BLaER1 treated with 17β-estradiol and CSF1 and Interleukin-3, amounts not matched to agents 10 nM and 100 nM (cell line): ENCODE results near the gene PTH2R.
A peak's percentile ranks its signal among the peaks of the same experiment; 100 is the strongest.
"Not testable (repeated sequence)": the region's sequence is repeated elsewhere in the genome, so short reads cannot be mapped to it uniquely, and the experiment has no call there.

Source experiments
- H3K27ac ChIP-seq, 11 experiments: shearing (Covaris generic); formaldehyde crosslinking; 2 replicates each; pipeline ENCODE4 v1.8.1; 2022
- H3K27me3 ChIP-seq, 11 experiments: shearing (Covaris generic); formaldehyde crosslinking; 2 replicates each; pipeline ENCODE4 v1.8.1; 2022
- H3K36me3 ChIP-seq, 11 experiments: shearing (Covaris generic); formaldehyde crosslinking; 2 replicates each; pipeline ENCODE4 v1.8.1; 2022
- H3K4me1 ChIP-seq, 10 experiments: shearing (Covaris generic); formaldehyde crosslinking; 2 replicates each; pipeline ENCODE4 v1.8.1; 2022
- H3K4me2 ChIP-seq, 11 experiments: shearing (Covaris generic); formaldehyde crosslinking; 2 replicates each; pipeline ENCODE4 v1.8.1; 2022
- H3K4me3 ChIP-seq, 10 experiments: shearing (Covaris generic); formaldehyde crosslinking; 2 replicates each; pipeline ENCODE4 v1.8.1; 2022
- H3K9ac ChIP-seq, 11 experiments: shearing (Covaris generic); formaldehyde crosslinking; 2 replicates each; pipeline ENCODE4 v1.8.1; 2022
- H3K9me3 ChIP-seq, 11 experiments: shearing (Covaris generic); formaldehyde crosslinking; replicated peaks in 1 of 11; 2 replicates each; pipeline ENCODE4 v1.8.1; 2022
- H4K20me1 ChIP-seq, 11 experiments: shearing (Covaris generic); formaldehyde crosslinking; 2 replicates each; pipeline ENCODE4 v1.8.1; 2022
- Cebpa-rat ChIP-seq, 11 experiments: shearing (Covaris generic); IDR thresholded peaks; 2 replicates each; pipeline ENCODE4 v1.8.1; 2022

The PTH2R gene

DNA sequence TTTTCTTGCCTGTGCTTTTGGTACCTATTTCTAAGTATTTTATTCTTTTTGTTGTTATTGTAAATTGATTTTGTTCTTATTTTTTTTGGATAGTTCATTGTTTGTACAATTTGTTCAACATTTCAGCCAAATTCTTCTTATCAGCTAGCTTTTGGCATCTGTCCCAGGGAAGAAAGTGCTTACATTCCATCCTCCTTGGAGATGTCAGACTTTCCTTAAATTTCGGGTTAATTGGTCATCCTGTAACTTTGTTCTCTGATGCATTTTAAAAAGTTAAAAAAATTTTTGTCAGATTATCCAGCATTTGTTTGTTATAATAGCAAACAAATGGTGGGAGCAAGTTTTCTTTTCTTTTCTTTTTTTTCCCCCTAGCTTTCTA, 60.3 kb downstream of the PTH2R start:
- Histone ChIP-seq H3K27me3 (no peaks in the 10 kb centered on the region), H3K4me2 (no peak overlapping the region), H3K27ac (no peak overlapping the region), H3K4me3 (no peak overlapping the region), H3K9me3 (peaks cover 12 to 18% (median 14%) of the 10 kb centered on the region in 11 experiments), H3K36me3 (no peaks in the 10 kb centered on the region), H3K4me1 (no peaks in the 10 kb centered on the region), H3K9ac (no peak overlapping the region), H4K20me1 (no peaks in the 10 kb centered on the region)
- no peak for TF ChIP-seq Cebpa-rat (IDR thresholded peaks at IDR 0.05)

DNA sequence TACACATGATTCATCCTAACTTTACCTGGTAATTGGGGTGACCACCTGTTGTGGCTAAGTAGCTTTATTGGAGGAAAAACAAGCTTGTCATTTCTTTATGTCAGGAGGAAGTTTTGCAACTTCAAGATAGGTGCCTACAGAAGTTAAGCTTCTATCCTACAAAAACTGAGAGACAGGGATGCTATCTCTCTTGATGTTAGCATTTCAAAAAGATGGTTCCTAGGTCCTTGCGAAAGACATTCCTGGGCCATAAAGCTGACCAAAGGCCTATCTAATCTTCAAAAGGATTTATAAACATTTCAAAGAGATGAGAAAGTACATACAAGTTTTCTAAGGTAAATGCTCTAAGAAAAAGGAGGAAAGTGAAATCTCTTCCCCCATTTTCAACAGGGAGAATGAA, 61.0 kb downstream of the PTH2R start:
- H3K27ac ChIP-seq, result no peak overlapping the region
- H3K27me3 ChIP-seq, result no peaks in the 10 kb centered on the region

DNA sequence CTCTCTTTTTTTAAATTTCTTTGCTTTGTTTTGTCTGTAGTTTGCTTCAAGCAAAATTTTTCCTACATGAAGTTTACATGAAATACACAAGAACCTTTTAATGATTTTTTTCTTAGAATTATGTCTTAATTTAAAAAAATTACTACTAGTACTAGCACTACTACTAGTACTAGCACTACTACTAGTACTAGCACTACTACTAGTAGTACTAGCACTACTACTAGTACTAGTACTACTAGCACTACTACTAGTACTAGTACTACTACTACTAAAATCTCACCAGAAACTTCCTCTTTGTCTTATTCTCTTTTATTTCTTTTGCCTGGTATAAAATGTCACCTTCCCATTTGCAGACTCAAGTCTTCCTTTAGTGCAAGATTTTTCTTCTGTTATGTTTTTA, 71.1 kb downstream of the PTH2R start:
- H3K4me2 ChIP-seq, result no peak overlapping the region
- no peak overlapping the region for H3K27ac ChIP-seq
- no peak overlapping the region for H3K9ac ChIP-seq
- H3K4me3 ChIP-seq, result no peak overlapping the region
- H3K27me3 ChIP-seq, result no peaks in the 10 kb centered on the region
- H3K4me1 ChIP-seq, result peaks cover 0 to 13% (median 2%) of the 10 kb centered on the region in 10 experiments; a peak in 8 of 20 replicates
- H4K20me1 ChIP-seq, result no peaks in the 10 kb centered on the region
- TF ChIP-seq Cebpa-rat (IDR thresholded peaks at IDR 0.05), result no peak
- H3K36me3 ChIP-seq, result no peaks in the 10 kb centered on the region
- peaks cover 0 to 2% (median 0%) of the 10 kb centered on the region in 11 experiments; a peak in 3 of 22 replicates for H3K9me3 ChIP-seq

More for the DNA sequence above, 61.0 kb downstream of the PTH2R start:
- no peak for TF ChIP-seq Cebpa-rat (IDR thresholded peaks at IDR 0.05)
- H3K4me1 ChIP-seq, result no peaks in the 10 kb centered on the region
- no peaks in the 10 kb centered on the region for H3K36me3 ChIP-seq
- H3K4me2 ChIP-seq, result no peak overlapping the region
- H4K20me1 ChIP-seq, result no peaks in the 10 kb centered on the region
- H3K9me3 ChIP-seq, result peaks cover 17 to 24% (median 21%) of the 10 kb centered on the region in 11 experiments
- no peak overlapping the region for H3K4me3 ChIP-seq
- no peak overlapping the region for H3K9ac ChIP-seq

DNA sequence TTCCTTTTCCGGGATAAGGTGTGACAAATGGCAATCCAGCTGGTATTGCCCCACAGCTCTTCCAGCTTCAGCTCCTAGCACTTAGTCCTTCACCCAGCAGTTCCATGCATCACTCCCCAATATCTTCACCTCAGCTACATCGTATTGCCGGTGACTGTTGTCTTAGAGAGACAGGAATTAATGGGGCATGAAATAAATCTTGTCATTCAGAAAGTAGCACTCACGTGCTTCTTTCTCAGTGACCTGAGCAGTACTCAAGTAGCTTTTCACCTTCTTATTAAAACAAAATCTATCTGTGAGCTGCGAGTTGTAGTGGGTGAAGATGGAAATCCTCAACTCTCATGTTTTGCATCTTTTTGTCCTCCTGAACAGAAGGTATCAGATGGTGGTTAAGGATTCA, 72.8 kb downstream of the PTH2R start:
- Histone ChIP-seq H4K20me1 (no peaks in the 10 kb centered on the region), H3K4me1 (peaks cover 0 to 19% (median 2%) of the 10 kb centered on the region in 10 experiments; a peak in 8 of 20 replicates), H3K27ac (no peak overlapping the region), H3K9me3 (peaks cover 0 to 8% (median 0%) of the 10 kb centered on the region in 11 experiments; a peak in 1 of 22 replicates), H3K4me3 (no peak overlapping the region), H3K4me2 (no peak overlapping the region), H3K9ac (no peak overlapping the region), H3K27me3 (no peaks in the 10 kb centered on the region), H3K36me3 (no peaks in the 10 kb centered on the region)
- TF ChIP-seq Cebpa-rat (IDR thresholded peaks at IDR 0.05), result no peak

DNA sequence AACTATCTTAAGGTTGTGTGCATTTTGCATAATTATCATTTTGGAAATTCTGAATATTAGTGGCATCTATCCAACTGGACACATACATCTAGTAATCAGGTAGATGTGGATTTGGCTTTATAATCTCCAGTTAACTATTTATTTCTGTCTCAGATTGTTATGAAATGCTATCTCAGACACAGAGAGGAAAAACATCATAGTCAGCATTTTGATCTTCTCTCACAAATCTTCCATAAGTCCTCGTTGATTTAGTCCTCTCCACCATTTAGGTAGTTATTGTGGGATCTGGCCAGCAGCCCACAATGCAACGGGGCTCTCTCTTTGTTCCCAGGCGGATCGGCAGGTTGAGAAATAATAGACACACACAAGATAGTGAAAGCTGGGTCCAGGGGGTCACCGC, 75.4 kb downstream of the PTH2R start:
- H3K9ac ChIP-seq, H3K27me3 ChIP-seq, H4K20me1 ChIP-seq, H3K4me3 ChIP-seq, H3K9me3 ChIP-seq, H3K36me3 ChIP-seq: not testable (repeated sequence)
- Histone ChIP-seq H3K4me2 (peak overlapping the region in 4 of 11 experiments; percentile 32 to 74 (median 60); a peak in 5 of 22 replicates), H3K4me1 (peaks cover 0 to 19% (median 2%) of the 10 kb centered on the region in 10 experiments; a peak in 8 of 20 replicates), H3K27ac (0 out of 22 replicates have a peak overlapping the region, but pooled peaks of 1 of the 11 experiments have one; percentile 24)

DNA sequence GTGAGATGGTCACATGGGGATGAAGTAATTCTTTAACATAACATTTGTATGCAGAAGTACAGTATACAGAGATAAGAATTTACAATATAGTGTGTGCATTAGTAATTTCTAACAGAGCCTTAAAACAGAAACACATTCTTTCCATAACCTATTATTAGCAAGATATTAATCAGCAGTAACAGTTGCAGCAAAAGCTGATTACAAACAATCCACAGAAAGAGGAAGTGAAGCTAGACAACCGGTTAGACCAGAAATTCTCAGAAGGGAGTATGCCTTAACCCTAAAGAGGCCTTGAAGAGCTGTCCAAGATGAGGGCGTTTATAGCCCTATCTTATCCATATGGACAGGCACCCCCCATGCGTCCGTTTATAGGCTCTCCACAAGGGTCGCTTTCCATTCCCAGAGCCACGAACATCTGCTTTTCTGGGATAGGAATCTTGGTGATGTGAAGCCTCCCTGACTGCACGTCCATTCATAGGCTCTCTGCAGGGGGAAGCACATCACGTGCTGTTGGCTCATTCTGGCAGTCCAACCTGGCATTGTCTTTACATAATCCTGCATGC, 75.9 kb downstream of the PTH2R start:
- not testable (repeated sequence) for H3K4me3 ChIP-seq, H3K9ac ChIP-seq, H3K27ac ChIP-seq, H3K36me3 ChIP-seq, H3K27me3 ChIP-seq, H4K20me1 ChIP-seq
- Histone ChIP-seq H3K9me3 (peaks cover 0 to 10% (median 3%) of the 10 kb centered on the region in 11 experiments; a peak in 6 of 22 replicates), H3K4me1 (peaks cover 0 to 19% (median 2%) of the 10 kb centered on the region in 10 experiments; a peak in 8 of 20 replicates), H3K4me2 (peak overlapping the region in 4 of 11 experiments; percentile 32 to 74 (median 60); a peak in 7 of 22 replicates)

DNA sequence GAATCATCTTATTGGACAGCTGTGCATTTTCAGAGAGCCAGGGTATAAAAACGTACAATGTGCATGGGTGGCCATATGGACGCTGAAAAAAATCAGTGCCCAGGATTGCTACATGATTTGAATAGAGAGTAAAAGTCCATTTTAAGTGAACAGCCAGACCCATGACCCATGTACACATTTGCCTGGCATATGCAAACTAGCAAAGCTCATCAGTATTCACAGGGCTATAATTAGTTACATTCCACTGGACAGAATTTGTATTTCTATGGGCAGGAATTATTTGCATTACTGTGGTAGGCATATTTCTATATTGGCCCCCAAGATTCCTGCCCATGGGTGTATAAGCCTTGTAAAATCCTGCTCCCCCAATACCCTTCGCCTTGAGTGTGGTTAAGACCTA, 78.8 kb downstream of the PTH2R start:
- Histone ChIP-seq H3K4me3 (no peak overlapping the region), H3K9me3 (peaks cover 0 to 13% (median 4%) of the 10 kb centered on the region in 11 experiments; a peak in 6 of 22 replicates), H3K27me3 (0 out of 22 replicates have a peak, but pooled peaks cover 0 to 3% (median 0%) of the 10 kb centered on the region in 11 experiments), H3K36me3 (no peaks in the 10 kb centered on the region), H3K9ac (no peak overlapping the region), H3K4me2 (no peak overlapping the region), H3K27ac (no peak overlapping the region), H4K20me1 (no peaks in the 10 kb centered on the region), H3K4me1 (peaks cover 0 to 19% (median 2%) of the 10 kb centered on the region in 10 experiments; a peak in 8 of 20 replicates)
- no peak for TF ChIP-seq Cebpa-rat (IDR thresholded peaks at IDR 0.05)

DNA sequence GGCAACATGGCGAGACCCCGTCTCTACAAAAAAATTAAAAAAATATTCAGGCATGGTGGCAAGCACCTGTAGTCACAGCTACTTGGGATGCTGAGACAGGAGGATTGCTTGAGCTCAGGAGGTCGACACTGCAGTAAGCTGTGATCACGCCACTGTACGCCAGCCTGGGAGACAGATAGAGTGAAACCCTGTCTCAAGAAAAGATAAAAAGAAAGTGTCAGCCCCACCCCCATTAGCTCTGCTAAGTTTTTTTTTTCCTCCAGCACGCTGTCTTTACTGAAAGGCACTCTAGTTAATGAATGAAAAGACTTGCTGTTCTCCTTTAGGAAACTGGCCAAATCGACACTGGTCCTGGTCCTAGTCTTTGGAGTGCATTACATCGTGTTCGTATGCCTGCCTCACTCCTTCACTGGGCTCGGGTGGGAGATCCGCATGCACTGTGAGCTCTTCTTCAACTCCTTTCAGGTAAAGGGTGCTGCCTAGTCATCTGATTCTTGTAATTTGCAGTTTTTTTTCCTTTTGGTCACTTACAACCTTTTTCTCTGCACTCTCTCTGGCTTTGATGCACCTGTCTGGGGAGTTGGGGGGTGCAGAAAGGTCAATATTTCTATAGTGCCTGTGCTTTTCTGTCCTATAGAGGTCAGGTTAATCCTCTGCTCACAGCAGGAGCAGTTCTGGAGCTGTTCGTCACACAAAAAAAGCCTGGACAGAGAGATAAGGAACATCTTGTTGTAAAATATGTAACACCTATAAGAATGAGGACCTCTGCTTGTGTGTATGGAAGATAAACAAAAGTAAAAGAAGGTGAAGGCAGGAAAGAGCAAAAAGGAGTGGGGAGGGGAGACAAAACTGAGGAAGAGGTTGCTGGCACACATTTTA, 82.3 kb downstream of the PTH2R start:
- H3K27me3 ChIP-seq, result peaks cover 0 to 3% (median 0%) of the 10 kb centered on the region in 11 experiments; a peak in 1 of 22 replicates
- peaks cover 0 to 8% (median 3%) of the 10 kb centered on the region in 11 experiments; a peak in 5 of 22 replicates for H3K9me3 ChIP-seq
- no peaks in the 10 kb centered on the region for H3K36me3 ChIP-seq
- no peak for TF ChIP-seq Cebpa-rat (IDR thresholded peaks at IDR 0.05)
- no peak overlapping the region for H3K27ac ChIP-seq
- H3K4me2 ChIP-seq, result no peak overlapping the region
- no peak overlapping the region for H3K9ac ChIP-seq
- no peak overlapping the region for H3K4me3 ChIP-seq
- H4K20me1 ChIP-seq, result 0 out of 22 replicates have a peak, but pooled peaks cover 0 to 3% (median 0%) of the 10 kb centered on the region in 11 experiments
- peaks cover 0 to 14% (median 9%) of the 10 kb centered on the region in 10 experiments; a peak in 14 of 20 replicates for H3K4me1 ChIP-seq

DNA sequence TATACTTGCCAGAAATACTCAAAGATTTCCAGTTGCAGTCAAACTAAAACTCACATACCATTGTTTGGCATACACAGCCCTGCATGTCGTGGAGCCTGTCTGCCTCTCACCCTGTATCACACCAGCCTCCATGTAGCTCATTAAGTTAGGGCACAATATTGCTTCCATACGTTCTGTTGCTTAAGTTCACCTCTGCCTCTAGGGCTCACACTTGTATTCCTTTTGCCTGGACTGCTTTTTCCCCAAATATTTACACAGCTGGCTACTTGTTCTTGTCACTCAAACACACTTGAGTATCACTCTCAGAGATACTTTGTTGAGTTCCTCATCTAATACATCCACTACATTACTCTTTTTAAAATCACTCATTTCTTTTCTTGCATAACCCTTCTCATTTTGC, 83.1 kb downstream of the PTH2R start:
- Histone ChIP-seq H3K9ac (no peak overlapping the region), H3K36me3 (no peaks in the 10 kb centered on the region), H3K4me2 (no peak overlapping the region), H3K27me3 (peaks cover 0 to 3% (median 0%) of the 10 kb centered on the region in 11 experiments; a peak in 1 of 22 replicates), H3K27ac (no peak overlapping the region), H3K4me1 (peaks cover 0 to 14% (median 9%) of the 10 kb centered on the region in 10 experiments; a peak in 14 of 20 replicates), H3K4me3 (no peak overlapping the region), H3K9me3 (peaks cover 0 to 8% (median 3%) of the 10 kb centered on the region in 11 experiments; a peak in 5 of 22 replicates), H4K20me1 (0 out of 22 replicates have a peak, but pooled peaks cover 0 to 3% (median 0%) of the 10 kb centered on the region in 11 experiments)
- TF ChIP-seq Cebpa-rat (IDR thresholded peaks at IDR 0.05), result no peak
